Parathyroid adenoma (tissue), 2 donors: Measurements from ENCODE around the gene ADCY2.

Experiments
- H2AFZ ChIP-seq: fragments of 300-600 bp; sonication (generic); one replicate; pipeline ENCODE4 v1.7.0; 2017; ENCODE audit warnings: antibody characterized with exemption, mild to moderate bottlenecking
- H3K27ac ChIP-seq: fragments of 300-600 bp; sonication (generic); one replicate; pipeline ENCODE4 v1.7.0; 2017
- H3K27me3 ChIP-seq: fragments of 300-600 bp; sonication (generic); one replicate; pipeline ENCODE4 v1.7.0; 2017; ENCODE audit warnings: low read length; ENCODE audit not compliant: control insufficient read depth, insufficient read depth
- H3K36me3 ChIP-seq: fragments of 300-600 bp; sonication (generic); one replicate; pipeline ENCODE4 v1.7.0; 2017; ENCODE audit warnings: low read length; ENCODE audit not compliant: control insufficient read depth, insufficient read depth
- H3K4me1 ChIP-seq: fragments of 300-600 bp; sonication (generic); one replicate; pipeline ENCODE4 v1.7.0; 2017; ENCODE audit warnings: control low read depth
- H3K4me2 ChIP-seq: fragments of 300-600 bp; sonication (generic); one replicate; pipeline ENCODE4 v1.7.0; 2017; ENCODE audit warnings: low read length
- H3K4me3 ChIP-seq: fragments of 300-600 bp; sonication (generic); one replicate; pipeline ENCODE4 v1.7.0; 2017; ENCODE audit warnings: low read depth, low read length
- H3K79me2 ChIP-seq: fragments of 300-600 bp; sonication (generic); one replicate; pipeline ENCODE4 v1.7.0; 2017; ENCODE audit warnings: control low read depth
- H3K9ac ChIP-seq: fragments of 300-600 bp; sonication (generic); one replicate; pipeline ENCODE4 v1.7.0; 2017; ENCODE audit warnings: mild to moderate bottlenecking
- H3K9me3 ChIP-seq: fragments of 300-600 bp; sonication (generic); one replicate; pipeline ENCODE4 v1.7.0; 2017; ENCODE audit warnings: low read length; ENCODE audit not compliant: control insufficient read depth
- CTCF ChIP-seq: fragments of 300-600 bp; sonication (generic); IDR thresholded peaks from one replicate; pipeline ENCODE4 v1.7.0; 2017; ENCODE audit warnings: antibody characterized with exemption, mild to moderate bottlenecking
- donor health status: primary hyperparathyroidism.

Gene ADCY2

GRCh38 chr5:7375457-7375856 lies 20.5 kb upstream of the ADCY2 start:
- Histone ChIP-seq H3K4me1 (no peaks in the 10 kb centered on the region), H3K4me3 (no peak overlapping the region), H3K79me2 (no peaks in the 10 kb centered on the region), H3K4me2 (no peak overlapping the region), H3K27ac (no peak overlapping the region), H2AFZ (no peak overlapping the region), H3K27me3 (no peaks in the 10 kb centered on the region), H3K36me3 (no peaks in the 10 kb centered on the region), H3K9ac (no peak overlapping the region), H3K9me3 (no peaks in the 10 kb centered on the region)
- no peak for TF ChIP-seq CTCF

- no peaks in the 10 kb centered on the region for H3K27me3 ChIP-seq
- H3K9ac ChIP-seq = no peak overlapping the region
- no peaks in the 10 kb centered on the region for H3K79me2 ChIP-seq
- no peak overlapping the region for H3K4me2 ChIP-seq
- no peak overlapping the region for H3K27ac ChIP-seq
- H3K4me3 ChIP-seq = no peak overlapping the region
- no peak for TF ChIP-seq CTCF
- no peaks in the 10 kb centered on the region for H3K4me1 ChIP-seq
- H3K36me3 ChIP-seq = no peaks in the 10 kb centered on the region
- H3K9me3 ChIP-seq = no peaks in the 10 kb centered on the region
- no peak overlapping the region for H2AFZ ChIP-seq
These were observed 19.1 kb upstream of the ADCY2 start for GRCh38 chr5:7376871-7377270.

GRCh38 chr5:7377761-7378160 lies 18.2 kb upstream of the ADCY2 start:
- Histone ChIP-seq H3K4me1 (no peaks in the 10 kb centered on the region), H2AFZ (no peak overlapping the region), H3K79me2 (no peaks in the 10 kb centered on the region), H3K4me3 (no peak overlapping the region), H3K27ac (no peak overlapping the region), H3K4me2 (no peak overlapping the region), H3K36me3 (no peaks in the 10 kb centered on the region), H3K27me3 (no peaks in the 10 kb centered on the region), H3K9me3 (no peaks in the 10 kb centered on the region), H3K9ac (no peak overlapping the region)
- no peak for TF ChIP-seq CTCF

GRCh38 chr5:7382588-7382987 lies 13.3 kb upstream of the ADCY2 start:
- Histone ChIP-seq H3K27ac (no peak overlapping the region), H3K9me3 (no peaks in the 10 kb centered on the region), H3K4me3 (no peak overlapping the region), H3K4me2 (no peak overlapping the region), H3K4me1 (no peaks in the 10 kb centered on the region), H3K27me3 (no peaks in the 10 kb centered on the region), H2AFZ (no peak overlapping the region), H3K79me2 (no peaks in the 10 kb centered on the region), H3K9ac (no peak overlapping the region), H3K36me3 (no peaks in the 10 kb centered on the region)
- no peak for TF ChIP-seq CTCF

- Histone ChIP-seq H3K36me3 (no peaks in the 10 kb centered on the region), H3K9me3 (no peaks in the 10 kb centered on the region), H3K79me2 (no peaks in the 10 kb centered on the region), H3K27ac (no peak overlapping the region), H2AFZ (no peak overlapping the region), H3K9ac (no peak overlapping the region), H3K4me1 (no peaks in the 10 kb centered on the region), H3K27me3 (no peaks in the 10 kb centered on the region), H3K4me2 (no peak overlapping the region), H3K4me3 (no peak overlapping the region)
- TF ChIP-seq CTCF = no peak
These were observed 10.3 kb upstream of the ADCY2 start for GRCh38 chr5:7385681-7386080.
